ENCODE measurements around the gene LRP1-AS.

GRCh38 chr12:57160741-57161140, 13.3 kb upstream of the LRP1-AS start:
- TF ChIP-seq, protein P1, sequence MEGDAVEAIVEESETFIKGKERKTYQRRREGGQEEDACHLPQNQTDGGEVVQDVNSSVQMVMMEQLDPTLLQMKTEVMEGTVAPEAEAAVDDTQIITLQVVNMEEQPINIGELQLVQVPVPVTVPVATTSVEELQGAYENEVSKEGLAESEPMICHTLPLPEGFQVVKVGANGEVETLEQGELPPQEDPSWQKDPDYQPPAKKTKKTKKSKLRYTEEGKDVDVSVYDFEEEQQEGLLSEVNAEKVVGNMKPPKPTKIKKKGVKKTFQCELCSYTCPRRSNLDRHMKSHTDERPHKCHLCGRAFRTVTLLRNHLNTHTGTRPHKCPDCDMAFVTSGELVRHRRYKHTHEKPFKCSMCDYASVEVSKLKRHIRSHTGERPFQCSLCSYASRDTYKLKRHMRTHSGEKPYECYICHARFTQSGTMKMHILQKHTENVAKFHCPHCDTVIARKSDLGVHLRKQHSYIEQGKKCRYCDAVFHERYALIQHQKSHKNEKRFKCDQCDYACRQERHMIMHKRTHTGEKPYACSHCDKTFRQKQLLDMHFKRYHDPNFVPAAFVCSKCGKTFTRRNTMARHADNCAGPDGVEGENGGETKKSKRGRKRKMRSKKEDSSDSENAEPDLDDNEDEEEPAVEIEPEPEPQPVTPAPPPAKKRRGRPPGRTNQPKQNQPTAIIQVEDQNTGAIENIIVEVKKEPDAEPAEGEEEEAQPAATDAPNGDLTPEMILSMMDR (IDR thresholded peaks at IDR 0.05; ENCODE audit: insufficient read depth, low read depth, low read length), result no peak
- no peak for TF ChIP-seq EZH2 (IDR thresholded peaks at IDR 0.05; ENCODE audit: insufficient read depth, low read length)
